Epithelial cell of prostate (primary cell): ENCODE results near the gene NHERF2.
A peak's percentile ranks its signal among the peaks of the same experiment; 100 is the strongest.

Experiments
- DNase-seq: peaks from one replicate; pipeline ENCODE4 v3.0.0-alpha.2; 2011; ENCODE audit warnings: low read depth, low spot score
- H3K27ac ChIP-seq: fragments of 450-650 bp; 2 replicates; pipeline ENCODE4 v1.5.1; 2017; ENCODE audit warnings: mild to moderate bottlenecking

Gene NHERF2

GRCh38 chr16:2026461-2027023 lies at the start of gene NHERF2:
TSS of gene NHERF2 (plus strand) at chr16:2026902. CDS start at chr16:2027006, 104 bp downstream.
- DNase-seq: no peak
- H3K27ac ChIP-seq: peak within 1 kb of the TSS; percentile 23

GRCh38 chr16:1976951-1977874 lies 49.5 kb upstream of the NHERF2 start:
- no peak overlapping the region for H3K27ac ChIP-seq
- DNase-seq: no peak

- no peak overlapping the region for H3K27ac ChIP-seq
These were observed 48.8 kb upstream of the NHERF2 start for GRCh38 chr16:1977875-1978268.

GRCh38 chr16:1978476-1979120 lies 48.1 kb upstream of the NHERF2 start:
- no peak for DNase-seq
- peak overlapping the region; percentile 53 for H3K27ac ChIP-seq

More at GRCh38 chr16:1977875-1978268, 48.8 kb upstream of the NHERF2 start:
- DNase-seq: no peak

- peak; percentile 18 for DNase-seq
- peak overlapping the region; percentile 53 for H3K27ac ChIP-seq
These were observed 47.3 kb upstream of the NHERF2 start for GRCh38 chr16:1979271-1980029.

GRCh38 chr16:1980030-1980769 lies 46.5 kb upstream of the NHERF2 start:
- H3K27ac ChIP-seq: peak overlapping the region; percentile 53
- DNase-seq: no peak

- no peak for DNase-seq
- no peak overlapping the region for H3K27ac ChIP-seq
These were observed 46.0 kb upstream of the NHERF2 start for GRCh38 chr16:1980770-1981087.

GRCh38 chr16:1981398-1981836 lies 45.3 kb upstream of the NHERF2 start, which contains the start of gene NOXO1:
TSS of gene NOXO1 (minus strand) at chr16:1981469. CDS start at chr16:1981179, 290 bp downstream.
- no peak within 1 kb of the TSS for H3K27ac ChIP-seq
- no peak for DNase-seq

- no peak for DNase-seq
- no peak overlapping the region for H3K27ac ChIP-seq
These were observed 44.7 kb upstream of the NHERF2 start for GRCh38 chr16:1982013-1982433.

GRCh38 chr16:1982991-1983543 lies 43.6 kb upstream of the NHERF2 start:
- H3K27ac ChIP-seq: peak overlapping the region; percentile 31

GRCh38 chr16:1983544-1984346 lies 43.0 kb upstream of the NHERF2 start, which contains the start of gene GFER:
TSS of gene GFER (plus strand) at chr16:1984193. CDS start at chr16:1984219, 26 bp downstream.
- DNase-seq: peak; percentile 12
- peak within 1 kb of the TSS; percentile 31 for H3K27ac ChIP-seq

More at GRCh38 chr16:1982991-1983543, 43.6 kb upstream of the NHERF2 start:
- DNase-seq: no peak

- DNase-seq: no peak
- peak overlapping the region; percentile 31 for H3K27ac ChIP-seq
These were observed 42.1 kb upstream of the NHERF2 start for GRCh38 chr16:1984347-1985225.

GRCh38 chr16:1985466-1986150 lies 41.1 kb upstream of the NHERF2 start:
- no peak overlapping the region for H3K27ac ChIP-seq
- no peak for DNase-seq

GRCh38 chr16:1987198-1987597 lies 39.5 kb upstream of the NHERF2 start:
- no peak for DNase-seq
- no peak overlapping the region for H3K27ac ChIP-seq

- no peak for DNase-seq
- no peak within 1 kb of the TSS for H3K27ac ChIP-seq
These were observed 37.2 kb upstream of the NHERF2 start, which contains the start of gene SYNGR3 for GRCh38 chr16:1989209-1990100. TSS of gene SYNGR3 (plus strand) at chr16:1989970. CDS start at chr16:1990103, 133 bp downstream.

GRCh38 chr16:1990101-1990350 lies 36.7 kb upstream of the NHERF2 start:
- H3K27ac ChIP-seq: no peak overlapping the region
- DNase-seq: no peak
